Bronchial epithelial cell (primary cell): Measurements from ENCODE around the gene NANP. TPM values are rescaled to one million over a fixed set of nuclear protein-coding genes. Genes with fewer than 3 reads are reported as not detected.
"Not testable (repeated sequence)": the region's sequence is repeated elsewhere in the genome, so short reads cannot be mapped to it uniquely, and the experiment has no call there.

Experiments
- DNase-seq: peaks from one replicate; pipeline ENCODE4 v3.0.0-alpha.2; 2010; ENCODE audit warnings: low read depth
- FAIRE-seq: peaks from 2 replicates; lab custom pipeline; 2011; peaks lifted over from hg19 to GRCh38; lab: Jason Lieb, UNC
- H3K27me3 ChIP-seq: 2 replicates; pipeline ENCODE4 v1.5.1; 2011; ENCODE audit warnings: low read length; ENCODE audit not compliant: control insufficient read depth, insufficient read depth
- H3K36me3 ChIP-seq: 2 replicates; pipeline ENCODE4 v1.5.1; 2011; ENCODE audit warnings: low read length; ENCODE audit not compliant: control insufficient read depth, insufficient read depth
- H3K4me3 ChIP-seq: 2 replicates; pipeline ENCODE4 v1.5.1; 2011; ENCODE audit warnings: mild to moderate bottlenecking, low read depth, low read length, control low read depth
- total RNA-seq: library from RNA; depleted of rRNA; stranded (reverse); fragments of >200 nt; gene quantifications from 2 replicates; pipeline ENCODE4 v1.2.1, GENCODE V29; 2014
- TF ChIP-seq, protein P1 (sequence below): IDR thresholded peaks from 2 replicates; pipeline ENCODE4 v1.5.1; 2011; ENCODE audit warnings: mild to moderate bottlenecking, moderate library complexity, low read length, control low read depth, inconsistent platforms; ENCODE audit not compliant: insufficient read depth, severe bottlenecking

The NANP gene
- total RNA-seq, 1 donor from 2014 or later, result 3.4 TPM

DNA sequence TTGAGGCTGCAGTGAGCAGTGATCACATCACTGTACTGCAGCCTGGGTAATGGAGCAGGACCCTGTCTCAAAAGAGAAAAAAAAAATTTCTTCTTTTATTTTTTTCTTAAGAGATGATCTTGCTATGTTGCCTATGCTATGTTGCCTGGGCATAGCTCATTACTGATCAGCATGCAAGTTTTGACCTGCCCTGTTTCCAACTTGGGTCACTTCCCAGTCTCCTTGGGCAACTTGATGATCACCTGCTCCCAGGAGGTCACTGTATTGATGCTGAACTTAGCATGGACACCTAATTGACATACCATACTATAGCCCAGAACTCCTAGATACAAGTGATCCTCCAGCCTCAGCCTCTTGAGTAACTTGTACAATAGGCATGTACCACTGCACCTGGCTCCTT lies 30.7 kb upstream of the NANP start:
- Histone ChIP-seq H3K36me3 (no peaks in the 10 kb centered on the region), H3K4me3 (no peak overlapping the region), H3K27me3 (no peaks in the 10 kb centered on the region)
- FAIRE-seq, result no peak
- TF ChIP-seq, protein P1, sequence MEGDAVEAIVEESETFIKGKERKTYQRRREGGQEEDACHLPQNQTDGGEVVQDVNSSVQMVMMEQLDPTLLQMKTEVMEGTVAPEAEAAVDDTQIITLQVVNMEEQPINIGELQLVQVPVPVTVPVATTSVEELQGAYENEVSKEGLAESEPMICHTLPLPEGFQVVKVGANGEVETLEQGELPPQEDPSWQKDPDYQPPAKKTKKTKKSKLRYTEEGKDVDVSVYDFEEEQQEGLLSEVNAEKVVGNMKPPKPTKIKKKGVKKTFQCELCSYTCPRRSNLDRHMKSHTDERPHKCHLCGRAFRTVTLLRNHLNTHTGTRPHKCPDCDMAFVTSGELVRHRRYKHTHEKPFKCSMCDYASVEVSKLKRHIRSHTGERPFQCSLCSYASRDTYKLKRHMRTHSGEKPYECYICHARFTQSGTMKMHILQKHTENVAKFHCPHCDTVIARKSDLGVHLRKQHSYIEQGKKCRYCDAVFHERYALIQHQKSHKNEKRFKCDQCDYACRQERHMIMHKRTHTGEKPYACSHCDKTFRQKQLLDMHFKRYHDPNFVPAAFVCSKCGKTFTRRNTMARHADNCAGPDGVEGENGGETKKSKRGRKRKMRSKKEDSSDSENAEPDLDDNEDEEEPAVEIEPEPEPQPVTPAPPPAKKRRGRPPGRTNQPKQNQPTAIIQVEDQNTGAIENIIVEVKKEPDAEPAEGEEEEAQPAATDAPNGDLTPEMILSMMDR, result no peak
- peak; percentile 83 for DNase-seq

DNA sequence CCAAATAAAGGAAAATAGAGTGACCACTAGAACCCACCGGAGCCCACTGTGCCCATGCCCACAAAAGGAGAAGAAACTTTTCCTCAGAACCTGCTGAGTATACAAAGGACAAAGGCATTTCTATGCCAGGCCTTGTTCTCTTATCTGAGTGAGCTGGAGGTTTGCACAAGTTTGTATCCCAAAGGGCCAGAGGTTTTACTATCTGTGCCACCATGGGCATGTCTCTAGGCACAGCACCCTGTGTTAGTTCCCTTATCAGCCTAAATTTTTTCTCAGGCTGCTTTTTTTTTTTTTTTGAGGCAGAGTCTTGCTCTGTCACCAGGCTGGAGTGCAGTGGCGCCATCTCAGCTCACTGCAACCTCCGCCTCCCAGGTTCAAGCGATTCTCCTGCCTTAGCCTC lies 29.1 kb upstream of the NANP start:
- not testable (repeated sequence) for FAIRE-seq, H3K36me3 ChIP-seq

DNA sequence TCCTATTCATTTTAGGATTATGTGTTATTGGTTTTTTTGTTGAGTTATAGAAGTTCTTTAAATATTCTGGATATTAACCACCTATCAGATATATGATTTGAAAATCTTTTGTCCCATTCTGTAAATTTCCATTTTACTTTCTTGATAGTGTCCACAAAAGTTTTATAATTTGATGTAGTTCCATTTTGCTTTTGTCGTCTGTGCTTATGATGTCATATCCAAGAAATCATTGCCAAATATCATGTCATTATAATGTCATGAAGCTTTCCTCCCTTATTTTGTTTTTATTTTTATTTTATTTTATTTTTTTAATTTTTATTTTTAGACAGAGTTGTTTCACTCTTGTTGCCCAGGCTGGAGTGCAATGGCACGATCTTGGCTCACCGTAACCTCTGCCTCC lies 21.0 kb upstream of the NANP start:
- Histone ChIP-seq H3K36me3 (no peaks in the 10 kb centered on the region), H3K27me3 (no peaks in the 10 kb centered on the region), H3K4me3 (no peak overlapping the region)
- DNase-seq (no peak), FAIRE-seq (no peak)
- TF ChIP-seq, protein P1, result no peak

More for the DNA sequence above, 29.1 kb upstream of the NANP start:
- DNase-seq, H3K4me3 ChIP-seq, H3K27me3 ChIP-seq: not testable (repeated sequence)

DNA sequence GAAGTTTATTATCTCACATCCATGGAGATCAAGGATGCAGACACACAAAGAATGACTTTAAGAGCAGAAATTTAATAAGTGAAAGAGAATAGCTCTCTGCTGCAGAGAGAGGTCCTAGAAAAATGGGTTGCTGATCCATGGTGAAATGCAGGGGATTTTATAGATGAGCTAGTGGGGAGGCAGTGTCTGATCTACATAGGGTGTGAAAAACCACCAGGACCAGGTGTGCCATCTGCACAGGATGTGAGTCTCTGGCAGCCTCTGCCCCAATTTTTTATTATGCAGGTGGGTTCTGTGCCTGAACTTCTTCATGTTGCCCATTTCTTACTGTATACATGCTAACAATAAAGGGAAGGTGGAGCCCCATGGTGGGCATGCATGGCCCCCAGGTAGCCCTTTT lies 19.9 kb upstream of the NANP start:
- DNase-seq (no peak), FAIRE-seq (no peak)
- H3K4me3 ChIP-seq, result no peak overlapping the region
- H3K36me3 ChIP-seq, result no peaks in the 10 kb centered on the region
- H3K27me3 ChIP-seq, result no peaks in the 10 kb centered on the region
- TF ChIP-seq, protein P1, result no peak

DNA sequence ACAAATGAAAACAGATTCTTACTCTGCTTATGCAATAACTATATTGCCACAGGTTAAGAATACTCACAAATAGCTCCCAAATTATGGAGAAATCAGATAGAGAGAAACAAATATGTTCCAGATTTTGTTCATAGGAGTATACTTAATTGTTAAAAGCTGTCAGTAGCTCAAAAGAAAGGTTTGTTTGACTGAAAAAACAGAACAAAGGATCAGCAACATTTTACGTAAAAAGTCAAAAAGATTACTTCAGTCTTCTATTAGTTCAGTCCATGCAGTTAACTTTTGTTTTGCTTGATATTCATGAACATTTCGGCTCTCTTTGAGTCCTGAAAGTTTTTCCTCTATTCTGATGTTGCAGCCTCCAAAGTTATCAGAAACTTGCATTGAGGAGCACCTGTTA lies 13.4 kb upstream of the NANP start:
- Histone ChIP-seq H3K27me3 (no peaks in the 10 kb centered on the region), H3K4me3 (no peak overlapping the region), H3K36me3 (no peaks in the 10 kb centered on the region)
- FAIRE-seq (no peak), DNase-seq (no peak)
- TF ChIP-seq, protein P1, result no peak

DNA sequence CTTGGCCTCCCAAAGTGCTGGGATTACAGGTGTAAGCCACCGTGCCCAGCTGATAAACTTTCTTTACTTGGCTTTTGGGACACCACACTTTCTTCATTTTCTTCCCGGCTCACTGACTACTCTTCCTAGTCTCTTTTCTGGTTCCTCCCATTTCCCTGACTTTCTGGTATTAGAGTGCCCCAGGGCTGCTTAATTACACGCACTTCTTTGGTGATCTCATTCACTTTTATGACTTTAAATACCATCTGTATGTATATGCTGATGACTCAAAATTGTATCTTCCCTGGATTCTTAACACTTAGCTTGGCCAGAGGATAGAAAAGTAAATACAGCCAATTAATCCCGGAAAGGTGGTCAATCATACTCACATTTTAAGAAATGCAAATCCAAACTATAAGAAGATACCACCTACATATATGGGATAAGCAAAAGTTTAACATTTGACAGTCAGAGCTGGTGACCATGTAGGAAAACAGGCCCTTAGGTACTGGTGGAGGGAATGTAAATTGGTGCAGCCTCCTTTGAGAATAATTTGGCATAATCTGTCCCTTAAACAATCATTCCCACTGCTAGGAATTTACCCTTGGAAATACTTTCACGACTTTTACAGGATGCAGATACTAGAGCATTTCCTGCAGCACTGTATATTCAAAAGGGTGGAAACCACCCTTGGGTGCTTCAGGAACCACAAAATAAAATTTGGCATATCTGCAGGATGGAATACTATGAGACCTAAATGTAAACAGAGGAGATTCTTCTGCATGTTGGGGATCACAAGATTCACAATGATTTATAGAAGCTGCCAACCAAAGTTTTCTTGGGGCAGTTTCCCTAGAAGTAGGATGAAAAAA lies 9.4 kb upstream of the NANP start:
- Histone ChIP-seq H3K36me3 (no peaks in the 10 kb centered on the region), H3K27me3 (no peaks in the 10 kb centered on the region), H3K4me3 (no peak overlapping the region)
- FAIRE-seq, result no peak
- TF ChIP-seq, protein P1, result no peak
- DNase-seq, result peak; percentile 89

DNA sequence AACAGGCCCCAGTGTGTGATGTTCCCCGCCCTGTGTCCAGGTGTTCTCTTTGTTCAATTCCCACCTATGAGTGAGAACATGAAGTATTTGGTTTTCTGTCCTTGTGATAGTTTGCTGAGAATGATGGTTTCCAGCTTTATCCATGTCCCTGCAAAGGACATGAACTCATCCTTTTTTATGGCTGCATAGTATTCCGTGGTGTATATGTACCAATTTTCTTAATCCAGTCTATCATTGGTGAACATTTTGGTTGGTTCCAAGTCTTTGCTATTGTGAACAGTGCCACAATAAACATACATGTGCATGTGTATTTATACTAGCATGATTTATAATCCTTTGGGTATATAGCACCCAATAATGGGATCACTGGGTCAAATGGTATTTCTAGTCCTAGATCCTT lies 6.8 kb upstream of the NANP start:
- H3K36me3 ChIP-seq, H3K27me3 ChIP-seq, DNase-seq, FAIRE-seq, H3K4me3 ChIP-seq: not testable (repeated sequence)
